K562 (cell line): ENCODE data around the gene MRPL27. TPM values are rescaled to one million over a fixed set of nuclear protein-coding genes. Genes with fewer than 3 reads are reported as not detected.

Experiments used
- ATF3 ChIP-seq, 2 experiments: fragments of 450-650 bp in 1 of 2; sonication (generic) in 1 of 2; formaldehyde crosslinking in 1 of 2; IDR thresholded peaks in 1 of 2; conservative IDR thresholded peaks in 1 of 2; 2 replicates each; pipeline versions ENCODE4 v1.6.1 to v1.8.1; 2016 to 2023; ENCODE audit warnings: mild to moderate bottlenecking in 2 of 2, moderate library complexity in 2 of 2, inconsistent platforms in 1 of 2, missing genetic modification reagents in 1 of 2
- BDP1 ChIP-seq: IDR thresholded peaks from 3 replicates; pipeline ENCODE4 v1.6.1; 2011; ENCODE audit not compliant: insufficient read length, insufficient read depth
- BMI1 ChIP-seq: fragments of 150-350 bp; IDR thresholded peaks from 2 replicates; pipeline ENCODE4 v1.6.1; 2014; ENCODE audit warnings: low read length
- CLOCK ChIP-seq: fragments of 250-450 bp; sonication (Bioruptor Pico); IDR thresholded peaks from 2 replicates; pipeline ENCODE4 v1.4.0; 2020; ENCODE audit warnings: mild to moderate bottlenecking, moderate library complexity, borderline replicate concordance
- EHMT2 ChIP-seq: fragments of 450-650 bp; IDR thresholded peaks from 2 replicates; pipeline ENCODE4 v1.6.1; 2018; ENCODE audit warnings: antibody characterized with exemption
- HDAC3 ChIP-seq: fragments of 450-650 bp; IDR thresholded peaks from 2 replicates; pipeline ENCODE4 v1.6.1; 2018; ENCODE audit warnings: borderline replicate concordance, mild to moderate bottlenecking, moderate library complexity; ENCODE audit not compliant: partially characterized antibody
- KLF13 ChIP-seq: fragments of 450-650 bp; IDR thresholded peaks from 2 replicates; pipeline ENCODE4 v1.6.1; 2016; ENCODE audit warnings: missing genetic modification characterization, low read depth, mild to moderate bottlenecking, missing compliant biosample characterization, moderate library complexity, borderline replicate concordance
- LARP7 ChIP-seq: fragments of 450-650 bp; IDR thresholded peaks from 2 replicates; pipeline ENCODE4 v1.6.1; 2016
- LEF1 ChIP-seq: fragments of 450-650 bp; IDR thresholded peaks from 2 replicates; pipeline ENCODE4 v1.6.1; 2016; ENCODE audit warnings: mild to moderate bottlenecking
- MTA2 ChIP-seq: fragments of 450-650 bp; IDR thresholded peaks from 2 replicates; pipeline ENCODE4 v1.6.1; 2016; ENCODE audit warnings: low read depth
- NR4A1 ChIP-seq, 2 experiments: fragments of 250-450 bp in 1 of 2; fragments of 450-650 bp in 1 of 2; sonication (Bioruptor Pico) in 1 of 2; IDR thresholded peaks; 2 replicates each; pipeline versions ENCODE4 v1.4.0 to v1.6.1; 2016 to 2020; ENCODE audit warnings: mild to moderate bottlenecking in 2 of 2, missing compliant biosample characterization in 1 of 2, missing genetic modification characterization in 1 of 2, moderate library complexity in 1 of 2
- SMARCE1 ChIP-seq: fragments of 450-650 bp; IDR thresholded peaks from 2 replicates; pipeline ENCODE4 v1.7.1; 2016; ENCODE audit warnings: mild to moderate bottlenecking
- SOX6 ChIP-seq: fragments of 450-650 bp; IDR thresholded peaks from 2 replicates; pipeline ENCODE4 v1.6.1; 2014; ENCODE audit warnings: mild to moderate bottlenecking
- SP1 ChIP-seq: sonication (generic); formaldehyde crosslinking; IDR thresholded peaks from 2 replicates; pipeline ENCODE4 v1.8.1; 2022; ENCODE audit warnings: mild to moderate bottlenecking, missing genetic modification reagents
- SRSF3 ChIP-seq: fragments of 200-400 bp; formaldehyde crosslinking; IDR thresholded peaks from 2 replicates; pipeline ENCODE4 v1.6.1; 2016; ENCODE audit warnings: mild to moderate bottlenecking, low read length, moderate library complexity; ENCODE audit not compliant: insufficient read depth
- TFAP4 ChIP-seq: sonication (generic); formaldehyde crosslinking; IDR thresholded peaks from 2 replicates; pipeline ENCODE4 v1.8.0; 2022; ENCODE audit warnings: missing genetic modification reagents, mild to moderate bottlenecking, moderate library complexity, borderline replicate concordance
- ZBTB12 ChIP-seq: fragments of 250-450 bp; sonication (Bioruptor Pico); IDR thresholded peaks from 2 replicates; pipeline ENCODE4 v1.4.0; 2020
- ZBTB26 ChIP-seq: fragments of 450-650 bp; formaldehyde crosslinking; IDR thresholded peaks from 2 replicates; pipeline ENCODE4 v1.4.0; 2022; ENCODE audit warnings: missing genetic modification characterization
- ZEB2 ChIP-seq: fragments of 450-650 bp; IDR thresholded peaks from 2 replicates; pipeline ENCODE4 v1.6.1; 2016
- ZNF316 ChIP-seq: fragments of 450-650 bp; IDR thresholded peaks from 2 replicates; pipeline ENCODE4 v1.6.1; 2016
- ZZZ3 ChIP-seq: fragments of 450-650 bp; IDR thresholded peaks from 2 replicates; pipeline ENCODE4 v1.6.1; 2016; ENCODE audit warnings: antibody characterized with exemption, mild to moderate bottlenecking, moderate library complexity
- polyA plus RNA-seq, 8 experiments: library from polyadenylated mRNA; depleted of rRNA in 4 of 8; stranded (reverse) in 5 of 8; unstranded in 3 of 8; fragments of >200 nt; fragmentation: Nextera tagmentation in 2 of 8; fragmentation: Illumina TruSeq in 1 of 8; extraction: Ambion mirVana in 2 of 8; extraction: Trizol in 1 of 8; gene quantifications; 2 replicates each; pipeline versions ENCODE4 v1.2.1 to v1.2.3, GENCODE V29; 2011 to 2014; ENCODE audit warnings: inconsistent platforms in 1 of 8, missing spikeins in 1 of 8
- total RNA-seq, 7 experiments: library from RNA; depleted of rRNA in 6 of 7; stranded (reverse); fragments of >200 nt in 6 of 7; fragmentation: Illumina TruSeq in 2 of 7; extraction: Trizol in 2 of 7; gene quantifications; 2 replicates each; pipeline versions ENCODE4 v1.2.1 to v1.2.3, GENCODE V29; 2011 to 2021; ENCODE audit warnings: low replicate concordance in 1 of 7

Gene MRPL27
- total and polyA plus RNA-seq, 9 of the 15 experiments (the other 6 are each of a cell fraction or from before 2014, with no cell fraction given): 96.3 to 401 (median 142) TPM

GRCh38 chr17:50361561-50362480 lies 11.2 kb downstream of the MRPL27 start (continued):
- TF ChIP-seq CLOCK (CRISPR knock-in tag) (no peak), TFAP4 (CRISPR knock-in tag) (peak; percentile 94), MTA2 (peak; percentile 90), LARP7 (no peak), ZNF316 (no peak), ZBTB12 (CRISPR knock-in tag) (no peak), SOX6 (peak; percentile 57), SMARCE1 (peak; percentile 77; the same call in 1 of the 2 replicates), ZZZ3 (no peak), NR4A1 (CRISPR knock-in tag; IDR thresholded peaks at IDR 0.05) (0 out of 2 replicates have a peak, but pooled peaks have one; percentile 41), NR4A1 (tag; IDR thresholded peaks at IDR 0.05) (no peak), KLF13 (no peak), EHMT2 (peak; percentile 59; the same call in 1 of the 2 replicates), BDP1 (no peak), LEF1 (peak; percentile 61; the same call in 1 of the 2 replicates), ATF3 (IDR thresholded peaks at IDR 0.05) (no peak), ATF3 (CRISPR knock-in tag; conservative IDR thresholded peaks at IDR 0.05) (0 out of 2 replicates have a peak, but pooled peaks have one; percentile 17), SRSF3 (no peak), HDAC3 (no peak), BMI1 (no peak; the same call in 1 of the 2 replicates), SP1 (peak; percentile 63; the same call in 1 of the 2 replicates), ZEB2 (0 out of 2 replicates have a peak, but pooled peaks have one; percentile 35), ZBTB26 (CRISPR knock-in tag) (no peak)
